Hematopoietic multipotent progenitor cell treated with erythropoietin and hydrocortisone succinate and interleukin-3 and kit ligand, for 8 days (in vitro differentiated cells): ENCODE results near the gene TRNAU1AP.
"Not testable (repeated sequence)": the region's sequence is repeated elsewhere in the genome, so short reads cannot be mapped to it uniquely, and the experiment has no call there.

Source experiments
- DNase-seq: peaks from one replicate; pipeline ENCODE4 v3.0.0-alpha.2; 2015

Gene TRNAU1AP

GRCh38 chr1:28578696-28579218, 25.9 kb downstream of the TRNAU1AP start:
- no peak for DNase-seq

- no peak for DNase-seq
Observed at GRCh38 chr1:28579401-28579800, 26.5 kb downstream of the TRNAU1AP start.

- DNase-seq, result peak; percentile 64
Observed at GRCh38 chr1:28580722-28581530, 28.0 kb downstream of the TRNAU1AP start.

GRCh38 chr1:28581531-28582247, 28.8 kb downstream of the TRNAU1AP start:
- peak; percentile 93 for DNase-seq

GRCh38 chr1:28582248-28582615, 29.3 kb downstream of the TRNAU1AP start:
- DNase-seq, result no peak

GRCh38 chr1:28586585-28587391, 33.9 kb downstream of the TRNAU1AP start:
- not testable (repeated sequence) for DNase-seq

GRCh38 chr1:28591708-28592320, 38.9 kb downstream of the TRNAU1AP start, which contains the start of gene RAB42:
RAB42 (plus strand) TSS chr1:28592265; CDS start chr1:28592512, 247 bp downstream.
- DNase-seq, result no peak

- DNase-seq, result no peak
Observed at GRCh38 chr1:28592321-28593071, 39.6 kb downstream of the TRNAU1AP start.

GRCh38 chr1:28593988-28594356, 41.1 kb downstream of the TRNAU1AP start:
- not testable (repeated sequence) for DNase-seq

GRCh38 chr1:28594686-28595411, 42.0 kb downstream of the TRNAU1AP start:
- DNase-seq, result not testable (repeated sequence)

GRCh38 chr1:28595412-28596191, 42.7 kb downstream of the TRNAU1AP start:
- no peak for DNase-seq

- DNase-seq, result not testable (repeated sequence)
Observed at GRCh38 chr1:28596276-28596675, 43.4 kb downstream of the TRNAU1AP start.

- DNase-seq, result no peak
Observed at GRCh38 chr1:28601696-28602095, 48.8 kb downstream of the TRNAU1AP start.

GRCh38 chr1:28602536-28603439, 49.9 kb downstream of the TRNAU1AP start:
- peak; percentile 81 for DNase-seq

- DNase-seq, result no peak
Observed at GRCh38 chr1:28604411-28604810, 51.5 kb downstream of the TRNAU1AP start.

- no peak for DNase-seq
Observed at GRCh38 chr1:28604962-28605361, 52.1 kb downstream of the TRNAU1AP start.

- DNase-seq, result no peak
Observed at GRCh38 chr1:28606771-28607170, 53.9 kb downstream of the TRNAU1AP start.

GRCh38 chr1:28613175-28613574, 60.3 kb downstream of the TRNAU1AP start:
- no peak for DNase-seq
